Liver (tissue), 9 donors: ENCODE results near the gene SH3TC2. TPM values are rescaled to one million over a fixed set of nuclear protein-coding genes. Genes with fewer than 3 reads are reported as not detected.

Experiments used
- DNase-seq: peaks from one replicate; pipeline ENCODE4 v3.0.0-alpha.2; 2017; ENCODE audit warnings: low spot score
- H3K27ac ChIP-seq, 2 donors: one replicate each; pipeline ENCODE4 v1.7.0; 2013; ENCODE audit warnings: inconsistent platforms in 2 of 2, low read length in 2 of 2, control low read depth in 1 of 2, low read depth in 1 of 2, mild to moderate bottlenecking in 1 of 2
- H3K27me3 ChIP-seq, 4 donors: one replicate each; pipeline versions ENCODE4 v1.6.1 to v1.7.0; 2013; ENCODE audit warnings: low read length in 3 of 4, inconsistent platforms in 1 of 4, mild to moderate bottlenecking in 1 of 4, moderate library complexity in 1 of 4; ENCODE audit not compliant: control insufficient read depth in 4 of 4, insufficient read depth in 4 of 4
- H3K36me3 ChIP-seq, 4 donors: one replicate each; pipeline versions ENCODE4 v1.6.1 to v1.7.0; 2013; ENCODE audit warnings: low read length in 3 of 4, mild to moderate bottlenecking in 3 of 4, low read depth in 1 of 4, moderate library complexity in 1 of 4; ENCODE audit not compliant: control insufficient read depth in 4 of 4, insufficient read depth in 3 of 4
- H3K4me1 ChIP-seq, 4 donors: one replicate each; pipeline versions ENCODE4 v1.6.1 to v1.7.0; 2013; ENCODE audit warnings: low read length in 3 of 4, mild to moderate bottlenecking in 3 of 4, moderate library complexity in 1 of 4; ENCODE audit not compliant: control insufficient read depth in 4 of 4, insufficient read depth in 4 of 4
- H3K4me3 ChIP-seq, 3 donors: one replicate each; pipeline versions ENCODE4 v1.6.1 to v1.7.0; 2013; ENCODE audit warnings: low read length in 3 of 3, control low read depth in 1 of 3, low read depth in 1 of 3, mild to moderate bottlenecking in 1 of 3
- H3K9ac ChIP-seq, 2 donors: one replicate each; pipeline ENCODE4 v1.7.0; 2013; ENCODE audit warnings: low read length in 2 of 2, mild to moderate bottlenecking in 2 of 2, moderate library complexity in 2 of 2, control low read depth in 1 of 2, low read depth in 1 of 2
- H3K9me3 ChIP-seq, 4 donors: one replicate each; pipeline versions ENCODE4 v1.6.1 to v1.7.0; 2013; ENCODE audit warnings: low read length in 3 of 4; ENCODE audit not compliant: control insufficient read depth in 4 of 4
- ATF3 ChIP-seq: IDR thresholded peaks from 2 replicates; pipeline ENCODE4 v1.6.1; 2016; ENCODE audit warnings: antibody characterized with exemption
- EGR1 ChIP-seq, 2 donors: IDR thresholded peaks; 2 replicates each; pipeline ENCODE4 v1.6.1; 2016 to 2018; ENCODE audit warnings: antibody characterized with exemption in 2 of 2, low read depth in 2 of 2
- FOXA1 ChIP-seq: IDR thresholded peaks from 2 replicates; pipeline ENCODE4 v1.6.1; 2016; ENCODE audit warnings: antibody characterized with exemption
- FOXA2 ChIP-seq: IDR thresholded peaks from 2 replicates; pipeline ENCODE4 v1.6.1; 2016; ENCODE audit warnings: antibody characterized with exemption
- GABPA ChIP-seq, 2 donors: IDR thresholded peaks in 1 of 2; conservative IDR thresholded peaks in 1 of 2; 2 replicates each; pipeline ENCODE4 v1.6.1; 2016; ENCODE audit warnings: antibody characterized with exemption in 2 of 2, mild to moderate bottlenecking in 1 of 2, moderate library complexity in 1 of 2
- HNF4A ChIP-seq, 2 donors: conservative IDR thresholded peaks; 2 replicates each; pipeline ENCODE4 v1.6.1; 2016; ENCODE audit warnings: antibody characterized with exemption in 2 of 2, mild to moderate bottlenecking in 2 of 2
- HNF4G ChIP-seq: IDR thresholded peaks from 2 replicates; pipeline ENCODE4 v1.6.1; 2016; ENCODE audit warnings: antibody characterized with exemption
- JUND ChIP-seq, 2 donors: IDR thresholded peaks; 2 replicates each; pipeline ENCODE4 v1.6.1; 2016; ENCODE audit warnings: antibody characterized with exemption in 2 of 2
- RAD21 ChIP-seq, 2 donors: IDR thresholded peaks; 2 replicates each; pipeline ENCODE4 v1.6.1; 2016; ENCODE audit warnings: antibody characterized with exemption in 2 of 2, mild to moderate bottlenecking in 2 of 2
- REST ChIP-seq: IDR thresholded peaks from 2 replicates; pipeline ENCODE4 v1.6.1; 2016; ENCODE audit warnings: antibody characterized with exemption, mild to moderate bottlenecking
- RXRA ChIP-seq, 2 donors: IDR thresholded peaks; 2 replicates each; pipeline ENCODE4 v1.6.1; 2017 to 2018; ENCODE audit warnings: antibody characterized with exemption in 2 of 2, mild to moderate bottlenecking in 1 of 2
- SP1 ChIP-seq: IDR thresholded peaks from 2 replicates; pipeline ENCODE4 v1.6.1; 2018; ENCODE audit warnings: antibody characterized with exemption, mild to moderate bottlenecking
- TAF1 ChIP-seq: conservative IDR thresholded peaks from 2 replicates; pipeline ENCODE4 v1.6.1; 2016; ENCODE audit warnings: antibody characterized with exemption, mild to moderate bottlenecking
- YY1 ChIP-seq: IDR thresholded peaks from 2 replicates; pipeline ENCODE4 v1.6.1; 2016; ENCODE audit warnings: antibody characterized with exemption, mild to moderate bottlenecking
- ZBTB33 ChIP-seq: IDR thresholded peaks from 2 replicates; pipeline ENCODE4 v1.6.1; 2016; ENCODE audit warnings: antibody characterized with exemption
- WGBS: extraction: QIAGEN DNeasy Blood & Tissue Kit; methylation state at CpG from one replicate; pipeline ENCODE4 v1.1.7; 2013; 5-methylcytosine and 5-hydroxymethylcytosine counted together
- polyA plus RNA-seq, 2 donors: library from polyadenylated mRNA; stranded (reverse) in 1 of 2; unstranded in 1 of 2; fragments of 200-250 nt in 1 of 2; fragments of >200 nt in 1 of 2; fragmentation: Nextera tagmentation in 1 of 2; extraction: Ambion mirVana in 1 of 2; gene quantifications; one replicate each; pipeline versions ENCODE4 v1.2.1 to v1.2.3, GENCODE V29; 2013 to 2015
- total RNA-seq, 2 donors: library from RNA; depleted of rRNA; stranded (reverse); fragments of >200 nt; gene quantifications; one replicate each; pipeline ENCODE4 v1.2.3, GENCODE V29; 2014
- TF ChIP-seq, protein P1 (sequence below): fragments of 150-350 bp; IDR thresholded peaks from 2 replicates; pipeline ENCODE4 v1.5.1; 2017; ENCODE audit warnings: improper control_type of control experiment, low read depth, low read length; ENCODE audit not compliant: missing input control
- TF ChIP-seq, protein P2 (sequence below): IDR thresholded peaks from 2 replicates; pipeline ENCODE4 v1.6.1; 2016; ENCODE audit warnings: antibody characterized with exemption
- donor health status: healthy.
- donor health status: healthy.
- donor health status: healthy.
- donor health status: healthy.
- donor health status: healthy.

The SH3TC2 gene
- total and polyA plus RNA-seq, 4 donors: 0.31 to 6.2 (median 0.57) TPM

DNA sequence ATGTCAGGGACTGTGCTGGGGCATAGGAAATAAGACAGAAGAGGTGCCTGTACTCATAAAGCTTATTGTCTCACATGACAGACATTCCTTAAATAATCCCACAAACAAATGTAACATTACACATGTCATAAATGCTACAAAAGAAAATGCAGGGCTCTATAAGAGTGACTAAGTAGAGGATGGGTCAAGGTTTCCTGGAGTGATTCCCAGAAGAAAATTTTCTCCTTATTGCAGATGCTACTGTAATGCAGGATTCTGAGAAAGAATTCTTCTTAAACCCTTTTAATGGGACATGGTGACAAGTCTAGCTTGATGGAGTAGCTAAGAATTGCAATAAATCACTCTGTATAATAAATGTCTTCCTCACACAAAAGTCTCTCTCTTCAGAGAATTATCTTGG, 55.7 kb downstream of the SH3TC2 start:
- Histone ChIP-seq H3K36me3 (no peaks in the 10 kb centered on the region), H3K27me3 (no peaks in the 10 kb centered on the region), H3K27ac (no peak overlapping the region), H3K9ac (no peak overlapping the region), H3K4me3 (no peak overlapping the region), H3K4me1 (no peaks in the 10 kb centered on the region), H3K9me3 (no peaks in the 10 kb centered on the region)
- no peak for TF ChIP-seq RAD21 (IDR thresholded peaks at IDR 0.05)
- no peak for TF ChIP-seq ATF3
- no peak for TF ChIP-seq SP1
- TF ChIP-seq YY1: no peak
- no peak for TF ChIP-seq JUND (IDR thresholded peaks at IDR 0.05)
- TF ChIP-seq ZBTB33: no peak
- TF ChIP-seq REST: no peak
- no peak for TF ChIP-seq FOXA2
- TF ChIP-seq, protein P1, sequence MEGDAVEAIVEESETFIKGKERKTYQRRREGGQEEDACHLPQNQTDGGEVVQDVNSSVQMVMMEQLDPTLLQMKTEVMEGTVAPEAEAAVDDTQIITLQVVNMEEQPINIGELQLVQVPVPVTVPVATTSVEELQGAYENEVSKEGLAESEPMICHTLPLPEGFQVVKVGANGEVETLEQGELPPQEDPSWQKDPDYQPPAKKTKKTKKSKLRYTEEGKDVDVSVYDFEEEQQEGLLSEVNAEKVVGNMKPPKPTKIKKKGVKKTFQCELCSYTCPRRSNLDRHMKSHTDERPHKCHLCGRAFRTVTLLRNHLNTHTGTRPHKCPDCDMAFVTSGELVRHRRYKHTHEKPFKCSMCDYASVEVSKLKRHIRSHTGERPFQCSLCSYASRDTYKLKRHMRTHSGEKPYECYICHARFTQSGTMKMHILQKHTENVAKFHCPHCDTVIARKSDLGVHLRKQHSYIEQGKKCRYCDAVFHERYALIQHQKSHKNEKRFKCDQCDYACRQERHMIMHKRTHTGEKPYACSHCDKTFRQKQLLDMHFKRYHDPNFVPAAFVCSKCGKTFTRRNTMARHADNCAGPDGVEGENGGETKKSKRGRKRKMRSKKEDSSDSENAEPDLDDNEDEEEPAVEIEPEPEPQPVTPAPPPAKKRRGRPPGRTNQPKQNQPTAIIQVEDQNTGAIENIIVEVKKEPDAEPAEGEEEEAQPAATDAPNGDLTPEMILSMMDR: no peak
- TF ChIP-seq EGR1 (IDR thresholded peaks at IDR 0.05; ENCODE audit: low read depth in 2 of 2): no peak
- TF ChIP-seq TAF1: no peak
- no peak for TF ChIP-seq GABPA (IDR thresholded peaks at IDR 0.05 in 1 of 2, conservative IDR thresholded peaks at IDR 0.05 in 1 of 2)
- no peak for TF ChIP-seq HNF4A (conservative IDR thresholded peaks at IDR 0.05)
- no peak for DNase-seq

DNA sequence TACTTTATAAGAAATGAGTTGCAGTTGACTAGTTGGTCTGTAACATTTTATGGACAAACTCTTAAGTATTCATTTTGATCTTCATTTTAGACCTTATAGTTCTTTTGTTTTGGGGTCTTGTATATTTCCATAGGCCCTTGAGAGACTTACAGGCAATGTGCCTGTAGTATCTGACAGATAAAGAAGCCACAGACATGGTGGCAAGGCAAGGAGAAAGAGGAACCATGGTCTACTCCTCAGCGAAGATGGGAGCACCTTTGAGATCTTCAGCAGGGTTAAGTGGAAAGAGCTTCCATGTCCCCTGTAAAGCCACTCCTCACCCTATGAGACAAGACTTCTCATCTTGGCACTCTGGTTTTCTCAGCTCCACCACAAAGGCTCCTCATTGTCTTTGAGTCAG, 56.4 kb downstream of the SH3TC2 start:
- Histone ChIP-seq H3K4me3 (no peak overlapping the region), H3K27me3 (no peaks in the 10 kb centered on the region), H3K9ac (no peak overlapping the region), H3K36me3 (no peaks in the 10 kb centered on the region), H3K9me3 (no peaks in the 10 kb centered on the region), H3K27ac (no peak overlapping the region), H3K4me1 (no peaks in the 10 kb centered on the region)
- WGBS: 91% methylated on average over 1 of the region's 1 CpG
- DNase-seq: no peak
- no peak for TF ChIP-seq RXRA (IDR thresholded peaks at IDR 0.05)
- TF ChIP-seq EGR1 (IDR thresholded peaks at IDR 0.05; ENCODE audit: low read depth in 2 of 2): no peak
- no peak for TF ChIP-seq FOXA1
- TF ChIP-seq, protein P2, sequence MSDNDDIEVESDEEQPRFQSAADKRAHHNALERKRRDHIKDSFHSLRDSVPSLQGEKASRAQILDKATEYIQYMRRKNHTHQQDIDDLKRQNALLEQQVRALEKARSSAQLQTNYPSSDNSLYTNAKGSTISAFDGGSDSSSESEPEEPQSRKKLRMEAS: no peak
- no peak for TF ChIP-seq ATF3
- TF ChIP-seq, protein P1: no peak
- no peak for TF ChIP-seq HNF4A (conservative IDR thresholded peaks at IDR 0.05)
- TF ChIP-seq REST: no peak
- no peak for TF ChIP-seq HNF4G
- no peak for TF ChIP-seq GABPA (IDR thresholded peaks at IDR 0.05 in 1 of 2, conservative IDR thresholded peaks at IDR 0.05 in 1 of 2)
